ENCODE measurements around the gene TMEM17. TPM values are rescaled to one million over a fixed set of nuclear protein-coding genes. Genes with fewer than 3 reads are reported as not detected.

The TMEM17 gene
- polyA plus RNA-seq, 3 donors = 0.08 to 0.26 (median 0.10) TPM

DNA sequence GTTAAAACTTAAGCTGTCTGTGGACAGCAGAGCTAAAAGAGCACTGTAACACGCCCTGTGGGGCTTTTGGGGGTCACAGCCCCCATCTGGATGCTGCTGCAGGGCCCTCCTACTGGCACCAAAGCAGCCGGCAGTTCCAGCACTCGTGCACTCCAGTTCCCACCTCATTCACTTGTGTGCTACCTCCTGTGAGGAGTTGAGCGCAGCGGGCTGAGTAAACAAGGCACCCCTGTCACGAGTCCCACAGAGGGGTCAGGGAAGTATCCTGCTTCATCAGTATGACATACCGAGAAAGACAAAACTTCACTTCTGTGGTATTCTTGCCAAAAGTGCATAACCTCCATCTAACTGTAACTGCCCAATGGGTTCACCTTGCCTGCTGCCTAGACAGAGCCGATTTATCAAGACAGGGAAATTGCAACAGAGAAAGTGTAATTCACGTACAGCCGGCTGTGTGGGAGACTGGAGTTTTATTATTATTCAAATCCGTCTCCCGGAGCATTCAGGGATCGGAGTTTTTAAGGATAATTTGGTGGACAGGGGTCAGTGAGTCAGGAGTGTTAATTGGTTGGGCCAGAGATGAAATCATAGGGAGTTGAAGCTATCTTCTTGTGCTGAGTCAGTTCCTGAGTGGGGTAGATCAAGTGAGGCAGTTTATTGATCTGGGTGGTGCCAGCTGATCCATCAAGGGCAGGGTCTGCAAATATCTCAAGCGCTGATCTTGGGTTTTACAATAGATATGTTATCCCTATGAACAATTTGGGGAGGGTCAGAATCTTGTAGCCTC lies 41.6 kb downstream of the TMEM17 start:
- intact Hi-C loops (cut with micrococcal nuclease) = no loop called here
- Mint-ChIP-seq H3K27ac (no peak overlapping the region), H3K36me3 (no peaks in the 10 kb centered on the region), H3K4me3 (no peak overlapping the region), H3K27me3 (ENCODE audit: low read depth in 3 of 3) (peaks cover 0 to 2% (median 0%) of the 10 kb centered on the region in 3 donors), H3K4me1 (peaks cover 22% of the 10 kb centered on the region), H3K9me3 (no peaks in the 10 kb centered on the region)
- Histone ChIP-seq H3K4me2 (replicated peaks; ENCODE audit: extremely low read depth, low read length, poor library complexity, severe bottlenecking) (no peak overlapping the region), H3K27me3 (ENCODE audit: control insufficient read depth in 2 of 2, insufficient read depth in 2 of 2, low read length in 2 of 2) (no peaks in the 10 kb centered on the region), H3K36me3 (replicated peaks in 1 of 2; ENCODE audit: control insufficient read depth in 1 of 2, insufficient read depth in 2 of 2, low read length in 2 of 2) (no peaks in the 10 kb centered on the region), H2AFZ (ENCODE audit: insufficient read depth, low read depth, low read length, poor library complexity, severe bottlenecking) (no peak overlapping the region), H3K4me1 (ENCODE audit: control insufficient read depth in 1 of 2, insufficient read depth in 2 of 2, low read length in 2 of 2) (no peaks in the 10 kb centered on the region), H3K27ac (ENCODE audit: low read depth in 1 of 2, low read length in 2 of 2) (no peak overlapping the region), H3K9me3 (replicated peaks in 1 of 2; ENCODE audit: control insufficient read depth in 1 of 2, insufficient read depth in 1 of 2, low read length in 2 of 2) (no peaks in the 10 kb centered on the region), H3K79me2 (ENCODE audit: insufficient read depth, low read length) (no peaks in the 10 kb centered on the region), H3K4me3 (replicated peaks in 1 of 3; ENCODE audit: low read depth in 2 of 3, low read length in 3 of 3) (no peak overlapping the region), H3K9ac (ENCODE audit: insufficient read depth, low read length, poor library complexity, severe bottlenecking) (no peak overlapping the region), H4K20me1 (ENCODE audit: insufficient read depth, low read length) (no peaks in the 10 kb centered on the region)
- TF ChIP-seq, protein P1, sequence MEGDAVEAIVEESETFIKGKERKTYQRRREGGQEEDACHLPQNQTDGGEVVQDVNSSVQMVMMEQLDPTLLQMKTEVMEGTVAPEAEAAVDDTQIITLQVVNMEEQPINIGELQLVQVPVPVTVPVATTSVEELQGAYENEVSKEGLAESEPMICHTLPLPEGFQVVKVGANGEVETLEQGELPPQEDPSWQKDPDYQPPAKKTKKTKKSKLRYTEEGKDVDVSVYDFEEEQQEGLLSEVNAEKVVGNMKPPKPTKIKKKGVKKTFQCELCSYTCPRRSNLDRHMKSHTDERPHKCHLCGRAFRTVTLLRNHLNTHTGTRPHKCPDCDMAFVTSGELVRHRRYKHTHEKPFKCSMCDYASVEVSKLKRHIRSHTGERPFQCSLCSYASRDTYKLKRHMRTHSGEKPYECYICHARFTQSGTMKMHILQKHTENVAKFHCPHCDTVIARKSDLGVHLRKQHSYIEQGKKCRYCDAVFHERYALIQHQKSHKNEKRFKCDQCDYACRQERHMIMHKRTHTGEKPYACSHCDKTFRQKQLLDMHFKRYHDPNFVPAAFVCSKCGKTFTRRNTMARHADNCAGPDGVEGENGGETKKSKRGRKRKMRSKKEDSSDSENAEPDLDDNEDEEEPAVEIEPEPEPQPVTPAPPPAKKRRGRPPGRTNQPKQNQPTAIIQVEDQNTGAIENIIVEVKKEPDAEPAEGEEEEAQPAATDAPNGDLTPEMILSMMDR (IDR thresholded peaks at IDR 0.05) = no peak
- DNase-seq = no peak
- WGBS (ENCODE audit: insufficient coverage) = 91% methylated on average over 8 of the region's 14 CpGs

- Histone ChIP-seq H3K27ac (ENCODE audit: low read depth in 1 of 2, low read length in 2 of 2) (no peak overlapping the region), H3K36me3 (replicated peaks in 1 of 2; ENCODE audit: control insufficient read depth in 1 of 2, insufficient read depth in 2 of 2, low read length in 2 of 2) (no peaks in the 10 kb centered on the region), H3K4me2 (replicated peaks; ENCODE audit: extremely low read depth, low read length, poor library complexity, severe bottlenecking) (no peak overlapping the region), H3K79me2 (ENCODE audit: insufficient read depth, low read length) (no peaks in the 10 kb centered on the region), H2AFZ (ENCODE audit: insufficient read depth, low read depth, low read length, poor library complexity, severe bottlenecking) (no peak overlapping the region), H3K27me3 (ENCODE audit: control insufficient read depth in 2 of 2, insufficient read depth in 2 of 2, low read length in 2 of 2) (no peaks in the 10 kb centered on the region), H3K4me3 (replicated peaks in 1 of 3; ENCODE audit: low read depth in 2 of 3, low read length in 3 of 3) (no peak overlapping the region), H4K20me1 (ENCODE audit: insufficient read depth, low read length) (no peaks in the 10 kb centered on the region), H3K9ac (ENCODE audit: insufficient read depth, low read length, poor library complexity, severe bottlenecking) (no peak overlapping the region), H3K9me3 (replicated peaks in 1 of 2; ENCODE audit: control insufficient read depth in 1 of 2, insufficient read depth in 1 of 2, low read length in 2 of 2) (no peaks in the 10 kb centered on the region), H3K4me1 (ENCODE audit: control insufficient read depth in 1 of 2, insufficient read depth in 2 of 2, low read length in 2 of 2) (peaks cover 3 to 4% of the 10 kb centered on the region in 2 donors)
- no peaks in the 10 kb centered on the region for H3K36me3 Mint-ChIP-seq
- peaks cover 18% of the 10 kb centered on the region for H3K4me1 Mint-ChIP-seq
- TF ChIP-seq, protein P1 (IDR thresholded peaks at IDR 0.05) = no peak
- intact Hi-C loops (cut with micrococcal nuclease) = no loop called here
- H3K27me3 Mint-ChIP-seq (ENCODE audit: low read depth in 3 of 3) = peaks cover 2 to 6% (median 5%) of the 10 kb centered on the region in 3 donors
- DNase-seq = no peak
- H3K4me3 Mint-ChIP-seq = no peak overlapping the region
- no peaks in the 10 kb centered on the region for H3K9me3 Mint-ChIP-seq
- WGBS (ENCODE audit: insufficient coverage) = 100% methylated on average over 1 of the region's 2 CpGs
- no peak overlapping the region for H3K27ac Mint-ChIP-seq
Observed at GRCh38 chr2:62462211-62462610, 43.8 kb downstream of the TMEM17 start.

All from CD14-positive monocyte (primary cell).